Liver (tissue), 9 donors: ENCODE measurements around the gene TBC1D4. TPM values are rescaled to one million over a fixed set of nuclear protein-coding genes. Genes with fewer than 3 reads are reported as not detected.

Experiments used
- DNase-seq: peaks from one replicate; pipeline ENCODE4 v3.0.0-alpha.2; 2017; ENCODE audit warnings: low spot score
- H3K27ac ChIP-seq, 2 donors: one replicate each; pipeline ENCODE4 v1.7.0; 2013; ENCODE audit warnings: inconsistent platforms in 2 of 2, low read length in 2 of 2, control low read depth in 1 of 2, low read depth in 1 of 2, mild to moderate bottlenecking in 1 of 2
- H3K27me3 ChIP-seq, 4 donors: one replicate each; pipeline versions ENCODE4 v1.6.1 to v1.7.0; 2013; ENCODE audit warnings: low read length in 3 of 4, inconsistent platforms in 1 of 4, mild to moderate bottlenecking in 1 of 4, moderate library complexity in 1 of 4; ENCODE audit not compliant: control insufficient read depth in 4 of 4, insufficient read depth in 4 of 4
- H3K36me3 ChIP-seq, 4 donors: one replicate each; pipeline versions ENCODE4 v1.6.1 to v1.7.0; 2013; ENCODE audit warnings: low read length in 3 of 4, mild to moderate bottlenecking in 3 of 4, low read depth in 1 of 4, moderate library complexity in 1 of 4; ENCODE audit not compliant: control insufficient read depth in 4 of 4, insufficient read depth in 3 of 4
- H3K4me1 ChIP-seq, 4 donors: one replicate each; pipeline versions ENCODE4 v1.6.1 to v1.7.0; 2013; ENCODE audit warnings: low read length in 3 of 4, mild to moderate bottlenecking in 3 of 4, moderate library complexity in 1 of 4; ENCODE audit not compliant: control insufficient read depth in 4 of 4, insufficient read depth in 4 of 4
- H3K4me3 ChIP-seq, 3 donors: one replicate each; pipeline versions ENCODE4 v1.6.1 to v1.7.0; 2013; ENCODE audit warnings: low read length in 3 of 3, control low read depth in 1 of 3, low read depth in 1 of 3, mild to moderate bottlenecking in 1 of 3
- H3K9ac ChIP-seq, 2 donors: one replicate each; pipeline ENCODE4 v1.7.0; 2013; ENCODE audit warnings: low read length in 2 of 2, mild to moderate bottlenecking in 2 of 2, moderate library complexity in 2 of 2, control low read depth in 1 of 2, low read depth in 1 of 2
- H3K9me3 ChIP-seq, 4 donors: one replicate each; pipeline versions ENCODE4 v1.6.1 to v1.7.0; 2013; ENCODE audit warnings: low read length in 3 of 4; ENCODE audit not compliant: control insufficient read depth in 4 of 4
- ATF3 ChIP-seq: IDR thresholded peaks from 2 replicates; pipeline ENCODE4 v1.6.1; 2016; ENCODE audit warnings: antibody characterized with exemption
- EGR1 ChIP-seq, 2 donors: IDR thresholded peaks; 2 replicates each; pipeline ENCODE4 v1.6.1; 2016 to 2018; ENCODE audit warnings: antibody characterized with exemption in 2 of 2, low read depth in 2 of 2
- FOXA1 ChIP-seq: IDR thresholded peaks from 2 replicates; pipeline ENCODE4 v1.6.1; 2016; ENCODE audit warnings: antibody characterized with exemption
- FOXA2 ChIP-seq: IDR thresholded peaks from 2 replicates; pipeline ENCODE4 v1.6.1; 2016; ENCODE audit warnings: antibody characterized with exemption
- GABPA ChIP-seq, 2 donors: IDR thresholded peaks in 1 of 2; conservative IDR thresholded peaks in 1 of 2; 2 replicates each; pipeline ENCODE4 v1.6.1; 2016; ENCODE audit warnings: antibody characterized with exemption in 2 of 2, mild to moderate bottlenecking in 1 of 2, moderate library complexity in 1 of 2
- HNF4A ChIP-seq, 2 donors: conservative IDR thresholded peaks; 2 replicates each; pipeline ENCODE4 v1.6.1; 2016; ENCODE audit warnings: antibody characterized with exemption in 2 of 2, mild to moderate bottlenecking in 2 of 2
- HNF4G ChIP-seq: IDR thresholded peaks from 2 replicates; pipeline ENCODE4 v1.6.1; 2016; ENCODE audit warnings: antibody characterized with exemption
- JUND ChIP-seq, 2 donors: IDR thresholded peaks; 2 replicates each; pipeline ENCODE4 v1.6.1; 2016; ENCODE audit warnings: antibody characterized with exemption in 2 of 2
- MAX ChIP-seq: IDR thresholded peaks from 2 replicates; pipeline ENCODE4 v1.6.1; 2016; ENCODE audit warnings: antibody characterized with exemption
- NR2F2 ChIP-seq: IDR thresholded peaks from 2 replicates; pipeline ENCODE4 v1.6.1; 2016; ENCODE audit warnings: antibody characterized with exemption
- RAD21 ChIP-seq, 2 donors: IDR thresholded peaks; 2 replicates each; pipeline ENCODE4 v1.6.1; 2016; ENCODE audit warnings: antibody characterized with exemption in 2 of 2, mild to moderate bottlenecking in 2 of 2
- RXRA ChIP-seq, 2 donors: IDR thresholded peaks; 2 replicates each; pipeline ENCODE4 v1.6.1; 2017 to 2018; ENCODE audit warnings: antibody characterized with exemption in 2 of 2, mild to moderate bottlenecking in 1 of 2
- SP1 ChIP-seq: IDR thresholded peaks from 2 replicates; pipeline ENCODE4 v1.6.1; 2018; ENCODE audit warnings: antibody characterized with exemption, mild to moderate bottlenecking
- TAF1 ChIP-seq: conservative IDR thresholded peaks from 2 replicates; pipeline ENCODE4 v1.6.1; 2016; ENCODE audit warnings: antibody characterized with exemption, mild to moderate bottlenecking
- YY1 ChIP-seq: IDR thresholded peaks from 2 replicates; pipeline ENCODE4 v1.6.1; 2016; ENCODE audit warnings: antibody characterized with exemption, mild to moderate bottlenecking
- WGBS: extraction: QIAGEN DNeasy Blood & Tissue Kit; methylation state at CpG from one replicate; pipeline ENCODE4 v1.1.7; 2013; 5-methylcytosine and 5-hydroxymethylcytosine counted together
- polyA plus RNA-seq, 2 donors: library from polyadenylated mRNA; stranded (reverse) in 1 of 2; unstranded in 1 of 2; fragments of 200-250 nt in 1 of 2; fragments of >200 nt in 1 of 2; fragmentation: Nextera tagmentation in 1 of 2; extraction: Ambion mirVana in 1 of 2; gene quantifications; one replicate each; pipeline versions ENCODE4 v1.2.1 to v1.2.3, GENCODE V29; 2013 to 2015
- total RNA-seq, 2 donors: library from RNA; depleted of rRNA; stranded (reverse); fragments of >200 nt; gene quantifications; one replicate each; pipeline ENCODE4 v1.2.3, GENCODE V29; 2014
- TF ChIP-seq, protein P1 (sequence below): fragments of 150-350 bp; IDR thresholded peaks from 2 replicates; pipeline ENCODE4 v1.5.1; 2017; ENCODE audit warnings: improper control_type of control experiment, low read depth, low read length; ENCODE audit not compliant: missing input control
- TF ChIP-seq, protein P2 (sequence below): IDR thresholded peaks from 2 replicates; pipeline ENCODE4 v1.6.1; 2016; ENCODE audit warnings: antibody characterized with exemption
- donor health status: healthy.
- donor health status: healthy.
- donor health status: healthy.
- donor health status: healthy.
- donor health status: healthy.

TBC1D4 gene
- total and polyA plus RNA-seq, 4 donors: 2.3 to 11.1 (median 6.5) TPM

GRCh38 chr13:75258159-75258782 is 223.7 kb downstream of the TBC1D4 start:
- peak; percentile 70 to 81 for TF ChIP-seq RAD21 (IDR thresholded peaks at IDR 0.05)
- TF ChIP-seq FOXA1: no peak
- TF ChIP-seq, protein P1, sequence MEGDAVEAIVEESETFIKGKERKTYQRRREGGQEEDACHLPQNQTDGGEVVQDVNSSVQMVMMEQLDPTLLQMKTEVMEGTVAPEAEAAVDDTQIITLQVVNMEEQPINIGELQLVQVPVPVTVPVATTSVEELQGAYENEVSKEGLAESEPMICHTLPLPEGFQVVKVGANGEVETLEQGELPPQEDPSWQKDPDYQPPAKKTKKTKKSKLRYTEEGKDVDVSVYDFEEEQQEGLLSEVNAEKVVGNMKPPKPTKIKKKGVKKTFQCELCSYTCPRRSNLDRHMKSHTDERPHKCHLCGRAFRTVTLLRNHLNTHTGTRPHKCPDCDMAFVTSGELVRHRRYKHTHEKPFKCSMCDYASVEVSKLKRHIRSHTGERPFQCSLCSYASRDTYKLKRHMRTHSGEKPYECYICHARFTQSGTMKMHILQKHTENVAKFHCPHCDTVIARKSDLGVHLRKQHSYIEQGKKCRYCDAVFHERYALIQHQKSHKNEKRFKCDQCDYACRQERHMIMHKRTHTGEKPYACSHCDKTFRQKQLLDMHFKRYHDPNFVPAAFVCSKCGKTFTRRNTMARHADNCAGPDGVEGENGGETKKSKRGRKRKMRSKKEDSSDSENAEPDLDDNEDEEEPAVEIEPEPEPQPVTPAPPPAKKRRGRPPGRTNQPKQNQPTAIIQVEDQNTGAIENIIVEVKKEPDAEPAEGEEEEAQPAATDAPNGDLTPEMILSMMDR: peak; percentile 45
- no peak overlapping the region for H3K27ac ChIP-seq
- 80% methylated on average over 3 of the region's 3 CpGs for WGBS
- H3K36me3 ChIP-seq: no peaks in the 10 kb centered on the region
- H3K9me3 ChIP-seq: no peaks in the 10 kb centered on the region
- no peaks in the 10 kb centered on the region for H3K27me3 ChIP-seq
- no peak overlapping the region for H3K4me3 ChIP-seq
- no peak for DNase-seq
- no peak overlapping the region for H3K9ac ChIP-seq
- H3K4me1 ChIP-seq: no peaks in the 10 kb centered on the region

- Histone ChIP-seq H3K9me3 (no peaks in the 10 kb centered on the region), H3K36me3 (no peaks in the 10 kb centered on the region), H3K4me3 (no peak overlapping the region), H3K9ac (no peak overlapping the region), H3K27me3 (no peaks in the 10 kb centered on the region), H3K4me1 (no peaks in the 10 kb centered on the region), H3K27ac (no peak overlapping the region)
- DNase-seq: no peak
- TF ChIP-seq RAD21 (IDR thresholded peaks at IDR 0.05) (no peak), FOXA2 (no peak), EGR1 (IDR thresholded peaks at IDR 0.05; ENCODE audit: low read depth in 2 of 2) (no peak), HNF4G (no peak), JUND (IDR thresholded peaks at IDR 0.05) (no peak), SP1 (no peak), TAF1 (no peak), YY1 (no peak), ATF3 (no peak), GABPA (IDR thresholded peaks at IDR 0.05 in 1 of 2, conservative IDR thresholded peaks at IDR 0.05 in 1 of 2) (no peak), NR2F2 (no peak), RXRA (IDR thresholded peaks at IDR 0.05) (no peak), HNF4A (conservative IDR thresholded peaks at IDR 0.05) (no peak), MAX (no peak)
- TF ChIP-seq, protein P2, sequence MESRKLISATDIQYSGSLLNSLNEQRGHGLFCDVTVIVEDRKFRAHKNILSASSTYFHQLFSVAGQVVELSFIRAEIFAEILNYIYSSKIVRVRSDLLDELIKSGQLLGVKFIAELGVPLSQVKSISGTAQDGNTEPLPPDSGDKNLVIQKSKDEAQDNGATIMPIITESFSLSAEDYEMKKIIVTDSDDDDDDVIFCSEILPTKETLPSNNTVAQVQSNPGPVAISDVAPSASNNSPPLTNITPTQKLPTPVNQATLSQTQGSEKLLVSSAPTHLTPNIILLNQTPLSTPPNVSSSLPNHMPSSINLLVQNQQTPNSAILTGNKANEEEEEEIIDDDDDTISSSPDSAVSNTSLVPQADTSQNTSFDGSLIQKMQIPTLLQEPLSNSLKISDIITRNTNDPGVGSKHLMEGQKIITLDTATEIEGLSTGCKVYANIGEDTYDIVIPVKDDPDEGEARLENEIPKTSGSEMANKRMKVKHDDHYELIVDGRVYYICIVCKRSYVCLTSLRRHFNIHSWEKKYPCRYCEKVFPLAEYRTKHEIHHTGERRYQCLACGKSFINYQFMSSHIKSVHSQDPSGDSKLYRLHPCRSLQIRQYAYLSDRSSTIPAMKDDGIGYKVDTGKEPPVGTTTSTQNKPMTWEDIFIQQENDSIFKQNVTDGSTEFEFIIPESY: no peak
- 77% methylated on average over 3 of the region's 3 CpGs for WGBS
Observed at GRCh38 chr13:75256922-75257321, 225.0 kb downstream of the TBC1D4 start.
